ENCODE data around the gene LSAMP.

The LSAMP gene

GRCh38 chr3:116265976-116266584 lies 179.2 kb downstream of the LSAMP start:
- H3K27me3 Mint-ChIP-seq, result no peaks in the 10 kb centered on the region
- no peak overlapping the region for H3K4me3 Mint-ChIP-seq
- H3K27ac Mint-ChIP-seq, result no peak overlapping the region
- H3K36me3 Mint-ChIP-seq (ENCODE audit: low read depth), result no peaks in the 10 kb centered on the region
- no peaks in the 10 kb centered on the region for H3K9me3 Mint-ChIP-seq
- H3K4me1 Mint-ChIP-seq (ENCODE audit: low read depth), result no peaks in the 10 kb centered on the region
- DNase-seq, result no peak

- no peaks in the 10 kb centered on the region for H3K4me1 Mint-ChIP-seq (ENCODE audit: low read depth)
- no peaks in the 10 kb centered on the region for H3K9me3 Mint-ChIP-seq
- no peaks in the 10 kb centered on the region for H3K27me3 Mint-ChIP-seq
These were observed 180.0 kb downstream of the LSAMP start for GRCh38 chr3:116265320-116265695.

GRCh38 chr3:116264546-116265319 lies 180.6 kb downstream of the LSAMP start:
- H3K4me1 Mint-ChIP-seq (ENCODE audit: low read depth), result no peaks in the 10 kb centered on the region
- DNase-seq, result no peak
- no peak overlapping the region for H3K4me3 Mint-ChIP-seq
- H3K36me3 Mint-ChIP-seq (ENCODE audit: low read depth), result no peaks in the 10 kb centered on the region
- H3K9me3 Mint-ChIP-seq, result no peaks in the 10 kb centered on the region
- no peaks in the 10 kb centered on the region for H3K27me3 Mint-ChIP-seq
- no peak overlapping the region for H3K27ac Mint-ChIP-seq

More at GRCh38 chr3:116265320-116265695, 180.0 kb downstream of the LSAMP start:
- no peak overlapping the region for H3K27ac Mint-ChIP-seq
- no peak for DNase-seq
- H3K36me3 Mint-ChIP-seq (ENCODE audit: low read depth), result no peaks in the 10 kb centered on the region
- H3K4me3 Mint-ChIP-seq, result no peak overlapping the region

- no peak overlapping the region for H3K4me3 Mint-ChIP-seq
- DNase-seq, result no peak
- no peaks in the 10 kb centered on the region for H3K27me3 Mint-ChIP-seq
- H3K4me1 Mint-ChIP-seq (ENCODE audit: low read depth), result no peaks in the 10 kb centered on the region
- no peaks in the 10 kb centered on the region for H3K9me3 Mint-ChIP-seq
- H3K27ac Mint-ChIP-seq, result no peak overlapping the region
- H3K36me3 Mint-ChIP-seq (ENCODE audit: low read depth), result no peaks in the 10 kb centered on the region
These were observed 181.3 kb downstream of the LSAMP start for GRCh38 chr3:116263842-116264545.

- no peaks in the 10 kb centered on the region for H3K4me1 Mint-ChIP-seq (ENCODE audit: low read depth)
- DNase-seq, result no peak
- no peaks in the 10 kb centered on the region for H3K27me3 Mint-ChIP-seq
- no peaks in the 10 kb centered on the region for H3K9me3 Mint-ChIP-seq
- H3K27ac Mint-ChIP-seq, result no peak overlapping the region
- H3K4me3 Mint-ChIP-seq, result no peak overlapping the region
- H3K36me3 Mint-ChIP-seq (ENCODE audit: low read depth), result no peaks in the 10 kb centered on the region
These were observed 184.8 kb downstream of the LSAMP start for GRCh38 chr3:116260491-116260890.

GRCh38 chr3:116259984-116260383 lies 185.3 kb downstream of the LSAMP start:
- Mint-ChIP-seq H3K4me3 (no peak overlapping the region), H3K27me3 (no peaks in the 10 kb centered on the region), H3K4me1 (ENCODE audit: low read depth) (no peaks in the 10 kb centered on the region), H3K36me3 (ENCODE audit: low read depth) (no peaks in the 10 kb centered on the region), H3K27ac (no peak overlapping the region), H3K9me3 (no peaks in the 10 kb centered on the region)
- no peak for DNase-seq

GRCh38 chr3:116256843-116257485 lies 188.3 kb downstream of the LSAMP start:
- no peak for DNase-seq
- no peaks in the 10 kb centered on the region for H3K4me1 Mint-ChIP-seq (ENCODE audit: low read depth)
- no peaks in the 10 kb centered on the region for H3K36me3 Mint-ChIP-seq (ENCODE audit: low read depth)
- no peaks in the 10 kb centered on the region for H3K27me3 Mint-ChIP-seq
- H3K27ac Mint-ChIP-seq, result no peak overlapping the region
- H3K4me3 Mint-ChIP-seq, result no peak overlapping the region
- no peaks in the 10 kb centered on the region for H3K9me3 Mint-ChIP-seq

GRCh38 chr3:116254541-116254940 lies 190.7 kb downstream of the LSAMP start:
- Mint-ChIP-seq H3K4me3 (no peak overlapping the region), H3K9me3 (no peaks in the 10 kb centered on the region), H3K4me1 (ENCODE audit: low read depth) (no peaks in the 10 kb centered on the region), H3K36me3 (ENCODE audit: low read depth) (no peaks in the 10 kb centered on the region), H3K27ac (no peak overlapping the region), H3K27me3 (no peaks in the 10 kb centered on the region)
- DNase-seq, result no peak

GRCh38 chr3:116253511-116253910 lies 191.8 kb downstream of the LSAMP start:
- Mint-ChIP-seq H3K4me1 (ENCODE audit: low read depth) (no peaks in the 10 kb centered on the region), H3K27me3 (no peaks in the 10 kb centered on the region), H3K9me3 (no peaks in the 10 kb centered on the region), H3K4me3 (no peak overlapping the region), H3K36me3 (ENCODE audit: low read depth) (no peaks in the 10 kb centered on the region), H3K27ac (no peak overlapping the region)
- DNase-seq, result no peak

GRCh38 chr3:116247605-116248004 lies 197.7 kb downstream of the LSAMP start:
- no peaks in the 10 kb centered on the region for H3K27me3 Mint-ChIP-seq
- no peaks in the 10 kb centered on the region for H3K9me3 Mint-ChIP-seq

GRCh38 chr3:116246406-116246980 lies 198.8 kb downstream of the LSAMP start:
- H3K27ac Mint-ChIP-seq, result no peak overlapping the region
- no peak for DNase-seq
- H3K36me3 Mint-ChIP-seq (ENCODE audit: low read depth), result no peaks in the 10 kb centered on the region
- no peak overlapping the region for H3K4me3 Mint-ChIP-seq
- no peaks in the 10 kb centered on the region for H3K4me1 Mint-ChIP-seq (ENCODE audit: low read depth)
- no peaks in the 10 kb centered on the region for H3K27me3 Mint-ChIP-seq
- no peaks in the 10 kb centered on the region for H3K9me3 Mint-ChIP-seq

More at GRCh38 chr3:116247605-116248004, 197.7 kb downstream of the LSAMP start:
- Mint-ChIP-seq H3K4me1 (ENCODE audit: low read depth) (no peaks in the 10 kb centered on the region), H3K36me3 (ENCODE audit: low read depth) (no peaks in the 10 kb centered on the region), H3K4me3 (no peak overlapping the region), H3K27ac (no peak overlapping the region)
- no peak for DNase-seq

- H3K4me1 Mint-ChIP-seq (ENCODE audit: low read depth), result no peaks in the 10 kb centered on the region
- no peak overlapping the region for H3K4me3 Mint-ChIP-seq
- peaks cover 3% of the 10 kb centered on the region for H3K9me3 Mint-ChIP-seq
- H3K27ac Mint-ChIP-seq, result no peak overlapping the region
- no peak for DNase-seq
- no peaks in the 10 kb centered on the region for H3K36me3 Mint-ChIP-seq (ENCODE audit: low read depth)
- no peaks in the 10 kb centered on the region for H3K27me3 Mint-ChIP-seq
These were observed 202.5 kb downstream of the LSAMP start for GRCh38 chr3:116242825-116243224.

GRCh38 chr3:116241677-116242076 lies 203.6 kb downstream of the LSAMP start:
- DNase-seq, result no peak
- Mint-ChIP-seq H3K27ac (no peak overlapping the region), H3K27me3 (no peaks in the 10 kb centered on the region), H3K9me3 (peaks cover 3% of the 10 kb centered on the region), H3K4me3 (no peak overlapping the region), H3K36me3 (ENCODE audit: low read depth) (no peaks in the 10 kb centered on the region), H3K4me1 (ENCODE audit: low read depth) (no peaks in the 10 kb centered on the region)

GRCh38 chr3:116240261-116240660 lies 205.0 kb downstream of the LSAMP start:
- no peaks in the 10 kb centered on the region for H3K36me3 Mint-ChIP-seq (ENCODE audit: low read depth)
- H3K9me3 Mint-ChIP-seq, result peaks cover 3% of the 10 kb centered on the region
- no peak overlapping the region for H3K4me3 Mint-ChIP-seq
- H3K4me1 Mint-ChIP-seq (ENCODE audit: low read depth), result no peaks in the 10 kb centered on the region
- H3K27me3 Mint-ChIP-seq, result no peaks in the 10 kb centered on the region
- DNase-seq, result no peak
- H3K27ac Mint-ChIP-seq, result no peak overlapping the region

Data from activated T-cell treated with anti-CD3 and anti-CD28 coated beads, Interleukin-2, amount 50 U/mL, for 24 hours (primary cell).